ENCODE data around the gene KLK4. TPM values are rescaled to one million over a fixed set of nuclear protein-coding genes. Genes with fewer than 3 reads are reported as not detected.

The KLK4 gene
- polyA plus RNA-seq, 3 donors = not detected

DNA sequence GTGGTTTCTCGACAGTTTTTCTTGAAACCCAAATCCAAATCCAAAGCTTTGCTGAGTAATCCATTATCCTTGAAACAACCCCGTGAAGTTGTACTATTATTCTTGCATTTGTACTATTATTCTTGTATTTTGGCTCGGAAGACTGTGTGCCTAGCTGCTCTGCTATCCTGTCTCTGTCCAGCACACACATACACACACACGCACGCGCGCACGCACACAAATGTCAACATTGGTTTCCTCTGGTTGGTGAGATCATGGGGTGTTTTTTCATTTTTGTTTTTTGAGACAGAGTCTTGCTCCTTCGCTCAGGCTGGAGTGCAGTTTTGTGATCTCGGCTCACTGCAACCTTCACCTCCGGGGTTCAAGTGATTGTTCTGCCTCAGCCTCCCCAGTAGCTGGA, 14.9 kb upstream of the KLK4 start:
- Histone ChIP-seq H3K36me3 (replicated peaks in 1 of 2; ENCODE audit: control insufficient read depth in 1 of 2, insufficient read depth in 2 of 2, low read length in 2 of 2) (no peaks in the 10 kb centered on the region), H3K4me1 (ENCODE audit: control insufficient read depth in 1 of 2, insufficient read depth in 2 of 2, low read length in 2 of 2) (no peaks in the 10 kb centered on the region), H3K27me3 (ENCODE audit: control insufficient read depth in 2 of 2, insufficient read depth in 2 of 2, low read length in 2 of 2) (peaks cover 0 to 7% of the 10 kb centered on the region in 2 donors), H4K20me1 (ENCODE audit: insufficient read depth, low read length) (no peaks in the 10 kb centered on the region), H2AFZ (ENCODE audit: insufficient read depth, low read depth, low read length, poor library complexity, severe bottlenecking) (no peak overlapping the region), H3K9ac (ENCODE audit: insufficient read depth, low read length, poor library complexity, severe bottlenecking) (no peak overlapping the region), H3K9me3 (replicated peaks in 1 of 2; ENCODE audit: control insufficient read depth in 1 of 2, insufficient read depth in 1 of 2, low read length in 2 of 2) (no peaks in the 10 kb centered on the region), H3K79me2 (ENCODE audit: insufficient read depth, low read length) (no peaks in the 10 kb centered on the region), H3K4me2 (replicated peaks; ENCODE audit: extremely low read depth, low read length, poor library complexity, severe bottlenecking) (no peak overlapping the region), H3K4me3 (replicated peaks in 1 of 3; ENCODE audit: low read depth in 2 of 3, low read length in 3 of 3) (no peak overlapping the region), H3K27ac (ENCODE audit: low read depth in 1 of 2, low read length in 2 of 2) (no peak overlapping the region)
- WGBS (ENCODE audit: insufficient coverage) = no CpG with 5 or more reads among the region's 11 CpGs
- H3K36me3 Mint-ChIP-seq = no peaks in the 10 kb centered on the region
- peaks cover 11% of the 10 kb centered on the region for H3K4me1 Mint-ChIP-seq
- peaks cover 0 to 2% (median 0%) of the 10 kb centered on the region in 7 donors for H3K9me3 Mint-ChIP-seq
- H3K4me3 Mint-ChIP-seq = no peak overlapping the region
- no peak for DNase-seq
- H3K27me3 Mint-ChIP-seq (ENCODE audit: low read depth in 3 of 3) = peaks cover 13 to 32% (median 15%) of the 10 kb centered on the region in 3 donors
- no peak for TF ChIP-seq CTCF (IDR thresholded peaks at IDR 0.05)
- intact Hi-C loops (cut with micrococcal nuclease) = loop anchor here in 1 of 2 donors (10.0 kb wide), 1 partner anchor 239 kb away; no protein-coding TSS in a partner anchor
- no peak overlapping the region for H3K27ac Mint-ChIP-seq

- H3K9me3 Mint-ChIP-seq = peaks cover 0 to 2% (median 0%) of the 10 kb centered on the region in 7 donors
- peaks cover 11% of the 10 kb centered on the region for H3K4me1 Mint-ChIP-seq
- Histone ChIP-seq H3K4me2 (replicated peaks; ENCODE audit: extremely low read depth, low read length, poor library complexity, severe bottlenecking) (no peak overlapping the region), H2AFZ (ENCODE audit: insufficient read depth, low read depth, low read length, poor library complexity, severe bottlenecking) (no peak overlapping the region), H3K4me1 (ENCODE audit: control insufficient read depth in 1 of 2, insufficient read depth in 2 of 2, low read length in 2 of 2) (no peaks in the 10 kb centered on the region), H3K9me3 (replicated peaks in 1 of 2; ENCODE audit: control insufficient read depth in 1 of 2, insufficient read depth in 1 of 2, low read length in 2 of 2) (no peaks in the 10 kb centered on the region), H3K9ac (ENCODE audit: insufficient read depth, low read length, poor library complexity, severe bottlenecking) (no peak overlapping the region), H3K27ac (ENCODE audit: low read depth in 1 of 2, low read length in 2 of 2) (no peak overlapping the region), H3K79me2 (ENCODE audit: insufficient read depth, low read length) (no peaks in the 10 kb centered on the region), H3K4me3 (replicated peaks in 1 of 3; ENCODE audit: low read depth in 2 of 3, low read length in 3 of 3) (no peak overlapping the region), H4K20me1 (ENCODE audit: insufficient read depth, low read length) (no peaks in the 10 kb centered on the region), H3K36me3 (replicated peaks in 1 of 2; ENCODE audit: control insufficient read depth in 1 of 2, insufficient read depth in 2 of 2, low read length in 2 of 2) (no peaks in the 10 kb centered on the region), H3K27me3 (ENCODE audit: control insufficient read depth in 2 of 2, insufficient read depth in 2 of 2, low read length in 2 of 2) (peaks cover 0 to 7% of the 10 kb centered on the region in 2 donors)
- WGBS (ENCODE audit: insufficient coverage) = no CpG with 5 or more reads among the region's 2 CpGs
- no peak for TF ChIP-seq CTCF (IDR thresholded peaks at IDR 0.05)
- no peak for DNase-seq
- peaks cover 10 to 31% (median 12%) of the 10 kb centered on the region in 3 donors for H3K27me3 Mint-ChIP-seq (ENCODE audit: low read depth in 3 of 3)
- no peak overlapping the region for H3K4me3 Mint-ChIP-seq
- H3K27ac Mint-ChIP-seq = no peak overlapping the region
- H3K36me3 Mint-ChIP-seq = no peaks in the 10 kb centered on the region
- intact Hi-C loops (cut with micrococcal nuclease) = loop anchor here in 1 of 2 donors (10.0 kb wide), 1 partner anchor 239 kb away; no protein-coding TSS in a partner anchor
Measured at GRCh38 chr19:50925734-50926133, 14.5 kb upstream of the KLK4 start.
